Measurements from ENCODE around the gene STEAP3. TPM values are rescaled to one million over a fixed set of nuclear protein-coding genes. Genes with fewer than 3 reads are reported as not detected.

Gene STEAP3
- total RNA-seq, 3 donors from 2014 or later (not counting 1 experiment from before 2014, with no cell fraction given): 1.7 to 2.5 (median 2.0) TPM

DNA sequence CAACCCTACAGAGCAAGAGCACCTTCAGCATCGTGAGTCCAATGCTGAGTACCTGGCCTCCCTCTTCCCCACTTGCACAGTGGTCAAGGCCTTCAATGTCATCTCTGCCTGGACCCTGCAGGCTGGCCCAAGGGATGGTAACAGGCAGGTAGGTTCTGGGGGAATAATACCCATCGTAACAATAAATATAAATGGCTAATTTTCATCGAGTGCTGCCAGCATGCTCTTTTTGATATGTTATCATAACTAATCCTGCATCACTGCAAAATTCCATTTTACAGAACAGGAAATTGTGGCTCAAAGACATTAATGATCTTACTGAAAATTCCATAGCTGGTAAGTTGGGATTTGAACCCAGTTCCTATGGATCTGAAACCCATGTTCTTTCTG lies 22.2 kb downstream of the STEAP3 start:
- DNase-seq: no peak
- Mint-ChIP-seq H3K4me1 (no peaks in the 10 kb centered on the region), H3K27me3 (ENCODE audit: low read depth in 2 of 2) (no peaks in the 10 kb centered on the region), H3K9me3 (no peaks in the 10 kb centered on the region), H3K36me3 (no peaks in the 10 kb centered on the region), H3K27ac (no peak overlapping the region), H3K4me3 (no peak overlapping the region)
- ATAC-seq: no peak
- no peaks in the 10 kb centered on the region for H3K27me3 ChIP-seq (ENCODE audit: control insufficient read depth, insufficient read depth, low read length)
- intact Hi-C loops (cut with micrococcal nuclease): no loop called here
- H3K27ac ChIP-seq (ENCODE audit: low read length): no peak overlapping the region
- H3K4me3 ChIP-seq (ENCODE audit: low read length): no peak overlapping the region
- no peaks in the 10 kb centered on the region for H3K9me3 ChIP-seq (ENCODE audit: control insufficient read depth, insufficient read depth, low read length)
- WGBS (ENCODE audit: insufficient coverage): 90% methylated on average over 3 of the region's 3 CpGs
- no peaks in the 10 kb centered on the region for H3K4me1 ChIP-seq (ENCODE audit: control insufficient read depth, insufficient read depth, low read length)
- H3K36me3 ChIP-seq (ENCODE audit: control insufficient read depth, insufficient read depth, low read length): no peaks in the 10 kb centered on the region
- TF ChIP-seq, protein P1, sequence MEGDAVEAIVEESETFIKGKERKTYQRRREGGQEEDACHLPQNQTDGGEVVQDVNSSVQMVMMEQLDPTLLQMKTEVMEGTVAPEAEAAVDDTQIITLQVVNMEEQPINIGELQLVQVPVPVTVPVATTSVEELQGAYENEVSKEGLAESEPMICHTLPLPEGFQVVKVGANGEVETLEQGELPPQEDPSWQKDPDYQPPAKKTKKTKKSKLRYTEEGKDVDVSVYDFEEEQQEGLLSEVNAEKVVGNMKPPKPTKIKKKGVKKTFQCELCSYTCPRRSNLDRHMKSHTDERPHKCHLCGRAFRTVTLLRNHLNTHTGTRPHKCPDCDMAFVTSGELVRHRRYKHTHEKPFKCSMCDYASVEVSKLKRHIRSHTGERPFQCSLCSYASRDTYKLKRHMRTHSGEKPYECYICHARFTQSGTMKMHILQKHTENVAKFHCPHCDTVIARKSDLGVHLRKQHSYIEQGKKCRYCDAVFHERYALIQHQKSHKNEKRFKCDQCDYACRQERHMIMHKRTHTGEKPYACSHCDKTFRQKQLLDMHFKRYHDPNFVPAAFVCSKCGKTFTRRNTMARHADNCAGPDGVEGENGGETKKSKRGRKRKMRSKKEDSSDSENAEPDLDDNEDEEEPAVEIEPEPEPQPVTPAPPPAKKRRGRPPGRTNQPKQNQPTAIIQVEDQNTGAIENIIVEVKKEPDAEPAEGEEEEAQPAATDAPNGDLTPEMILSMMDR (IDR thresholded peaks at IDR 0.05): no peak

DNA sequence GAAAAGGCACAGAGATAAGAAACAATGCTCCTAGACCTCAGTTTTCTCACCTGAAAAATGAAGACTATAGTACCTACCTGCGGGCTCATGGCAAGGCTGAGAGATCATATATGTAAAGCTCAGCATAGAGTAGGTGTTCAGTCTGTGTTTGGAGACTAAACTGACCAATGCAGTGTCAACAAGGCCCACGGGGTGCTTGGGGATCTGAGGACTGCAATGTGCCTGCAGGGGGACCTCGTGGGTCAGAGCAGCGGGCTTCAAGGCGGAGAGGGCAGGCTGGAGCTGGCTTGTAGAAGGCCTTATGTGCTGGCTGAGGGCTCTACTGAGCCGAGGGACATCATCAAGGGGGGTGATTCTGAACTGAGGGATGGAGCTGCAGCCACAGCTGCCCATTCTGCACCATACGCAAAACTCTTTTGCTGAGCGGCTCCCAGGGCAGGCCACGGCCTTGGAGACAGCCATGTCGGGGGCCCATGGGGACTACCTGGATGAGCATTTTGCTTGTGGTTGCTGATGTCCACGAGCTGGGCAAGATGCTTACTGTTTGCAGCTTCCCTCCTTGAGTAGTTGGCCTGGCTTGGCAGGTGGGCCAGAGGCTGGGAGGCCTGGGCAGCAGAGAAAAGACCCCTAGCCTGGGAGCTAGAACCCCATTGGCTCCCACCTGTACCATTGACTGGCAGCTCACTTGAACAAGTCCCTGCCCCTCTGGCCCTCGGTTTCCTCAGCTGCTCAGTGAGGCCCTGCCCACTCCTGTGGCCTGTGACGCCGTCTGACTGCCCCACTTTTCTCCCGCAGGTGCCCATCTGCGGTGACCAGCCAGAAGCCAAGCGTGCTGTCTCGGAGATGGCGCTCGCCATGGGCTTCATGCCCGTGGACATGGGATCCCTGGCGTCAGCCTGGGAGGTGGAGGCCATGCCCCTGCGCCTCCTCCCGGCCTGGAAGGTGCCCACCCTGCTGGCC lies 23.5 kb downstream of the STEAP3 start:
- Mint-ChIP-seq H3K36me3 (no peaks in the 10 kb centered on the region), H3K4me3 (no peak overlapping the region), H3K9me3 (no peaks in the 10 kb centered on the region), H3K27me3 (ENCODE audit: low read depth in 2 of 2) (no peaks in the 10 kb centered on the region), H3K4me1 (no peaks in the 10 kb centered on the region), H3K27ac (no peak overlapping the region)
- Histone ChIP-seq H3K4me1 (ENCODE audit: control insufficient read depth, insufficient read depth, low read length) (no peaks in the 10 kb centered on the region), H3K27ac (ENCODE audit: low read length) (no peak overlapping the region), H3K36me3 (ENCODE audit: control insufficient read depth, insufficient read depth, low read length) (no peaks in the 10 kb centered on the region), H3K9me3 (ENCODE audit: control insufficient read depth, insufficient read depth, low read length) (no peaks in the 10 kb centered on the region), H3K27me3 (ENCODE audit: control insufficient read depth, insufficient read depth, low read length) (no peaks in the 10 kb centered on the region), H3K4me3 (ENCODE audit: low read length) (no peak overlapping the region)
- DNase-seq: no peak
- TF ChIP-seq, protein P1 (IDR thresholded peaks at IDR 0.05): no peak
- 91% methylated on average over 24 of the region's 24 CpGs for WGBS (ENCODE audit: insufficient coverage)
- intact Hi-C loops (cut with micrococcal nuclease): no loop called here
- no peak for ATAC-seq

DNA sequence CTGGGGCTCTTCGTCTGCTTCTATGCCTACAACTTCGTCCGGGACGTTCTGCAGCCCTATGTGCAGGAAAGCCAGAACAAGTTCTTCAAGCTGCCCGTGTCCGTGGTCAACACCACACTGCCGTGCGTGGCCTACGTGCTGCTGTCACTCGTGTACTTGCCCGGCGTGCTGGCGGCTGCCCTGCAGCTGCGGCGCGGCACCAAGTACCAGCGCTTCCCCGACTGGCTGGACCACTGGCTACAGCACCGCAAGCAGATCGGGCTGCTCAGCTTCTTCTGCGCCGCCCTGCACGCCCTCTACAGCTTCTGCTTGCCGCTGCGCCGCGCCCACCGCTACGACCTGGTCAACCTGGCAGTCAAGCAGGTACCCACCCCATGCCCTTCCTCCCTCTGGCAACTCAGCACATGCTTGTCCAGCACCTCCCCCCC lies 24.2 kb downstream of the STEAP3 start:
- Mint-ChIP-seq H3K27me3 (ENCODE audit: low read depth in 2 of 2) (no peaks in the 10 kb centered on the region), H3K4me1 (no peaks in the 10 kb centered on the region), H3K9me3 (no peaks in the 10 kb centered on the region), H3K27ac (no peak overlapping the region), H3K4me3 (no peak overlapping the region), H3K36me3 (no peaks in the 10 kb centered on the region)
- intact Hi-C loops (cut with micrococcal nuclease): no loop called here
- no peaks in the 10 kb centered on the region for H3K27me3 ChIP-seq (ENCODE audit: control insufficient read depth, insufficient read depth, low read length)
- no peak overlapping the region for H3K4me3 ChIP-seq (ENCODE audit: low read length)
- no peaks in the 10 kb centered on the region for H3K9me3 ChIP-seq (ENCODE audit: control insufficient read depth, insufficient read depth, low read length)
- no peaks in the 10 kb centered on the region for H3K36me3 ChIP-seq (ENCODE audit: control insufficient read depth, insufficient read depth, low read length)
- TF ChIP-seq, protein P1 (IDR thresholded peaks at IDR 0.05): no peak
- no peak overlapping the region for H3K27ac ChIP-seq (ENCODE audit: low read length)
- ATAC-seq (no peak), DNase-seq (no peak)
- 96% methylated on average over 29 of the region's 29 CpGs for WGBS (ENCODE audit: insufficient coverage)
- H3K4me1 ChIP-seq (ENCODE audit: control insufficient read depth, insufficient read depth, low read length): no peaks in the 10 kb centered on the region
